Suprapubic skin (tissue), 3 donors: Measurements from ENCODE around the gene NKAIN4.

Experiments
- CTCF ChIP-seq, 2 donors: fragments of 200-600 bp in 1 of 2; fragments of 450-650 bp in 1 of 2; sonication (generic) in 1 of 2; IDR thresholded peaks; one replicate each; pipeline ENCODE4 v1.5.1; 2016 to 2019; ENCODE audit warnings: antibody characterized with exemption in 2 of 2, mild to moderate bottlenecking in 1 of 2, moderate library complexity in 1 of 2
- POLR2A ChIP-seq, 2 donors: fragments of 450-650 bp; IDR thresholded peaks; one replicate each; pipeline ENCODE4 v1.6.1; 2017; ENCODE audit warnings: antibody characterized with exemption in 2 of 2, mild to moderate bottlenecking in 2 of 2, moderate library complexity in 2 of 2

- TF ChIP-seq POLR2A (IDR thresholded peaks at IDR 0.05) (no peak), CTCF (IDR thresholded peaks at IDR 0.05) (no peak)
These were observed 19.5 kb upstream of the NKAIN4 start for GRCh38 chr20:63273635-63274380.
